GM21825 (cell line): Measurements from ENCODE around the gene RAB3IL1.

Experiments
- ATAC-seq: cut with Tn5 transposase; IDR thresholded peaks from one replicate; pipeline ENCODE4 v1.9.1; 2021; ENCODE audit warnings: mild to moderate bottlenecking, moderate library complexity; ENCODE audit not compliant: unreplicated experiment

RAB3IL1 gene

DNA sequence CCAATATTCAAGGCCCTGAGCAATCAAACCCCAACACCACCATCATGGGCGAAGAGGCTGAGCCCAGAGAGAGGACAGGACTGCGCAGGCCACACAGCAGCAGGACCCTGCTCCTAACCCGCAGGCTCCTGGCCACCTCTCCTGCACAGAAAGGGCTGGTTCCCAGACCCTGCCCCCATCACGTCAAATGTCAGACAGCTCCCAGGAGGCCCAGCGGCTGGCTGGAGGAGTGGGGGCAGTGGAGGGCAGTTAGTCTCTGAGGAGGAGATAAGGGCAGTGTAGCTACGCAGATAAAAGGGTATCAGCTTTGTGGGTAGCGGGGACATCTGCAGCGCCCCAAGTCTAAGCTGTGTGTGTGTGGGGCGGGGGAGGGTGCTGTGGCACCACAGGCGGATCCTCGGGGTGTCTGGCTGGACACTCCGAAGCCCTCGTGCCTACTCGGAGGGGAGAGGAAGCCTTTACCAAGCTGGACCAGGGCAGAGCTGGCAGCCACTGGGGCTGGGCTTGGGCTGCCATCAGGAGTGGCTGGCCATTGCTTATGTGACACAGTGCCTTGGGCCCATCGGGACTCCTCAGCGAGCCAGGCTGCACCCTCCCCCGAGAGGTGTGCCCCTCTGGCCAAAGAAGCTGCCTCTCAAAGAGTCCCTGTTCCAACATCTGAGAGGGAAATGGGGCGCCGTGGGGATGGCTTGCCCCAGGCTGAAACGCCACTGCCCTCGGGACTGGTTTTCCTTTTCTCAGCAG, 47.5 kb downstream of the RAB3IL1 start:
- ATAC-seq, result no peak

DNA sequence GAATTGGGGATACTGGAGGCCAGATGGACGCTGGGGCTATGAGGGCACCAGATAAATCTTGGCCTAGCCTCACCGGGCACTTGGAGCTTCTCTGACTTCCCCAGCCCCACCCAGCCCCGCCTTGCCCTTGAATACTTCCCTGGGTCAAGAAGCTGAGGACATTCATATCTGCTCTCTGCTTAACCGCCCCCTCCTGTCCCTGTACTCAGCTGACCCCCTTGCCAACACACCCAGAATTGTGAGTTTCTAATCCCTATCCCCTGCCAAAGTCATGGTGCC, 48.0 kb downstream of the RAB3IL1 start:
- no peak for ATAC-seq

DNA sequence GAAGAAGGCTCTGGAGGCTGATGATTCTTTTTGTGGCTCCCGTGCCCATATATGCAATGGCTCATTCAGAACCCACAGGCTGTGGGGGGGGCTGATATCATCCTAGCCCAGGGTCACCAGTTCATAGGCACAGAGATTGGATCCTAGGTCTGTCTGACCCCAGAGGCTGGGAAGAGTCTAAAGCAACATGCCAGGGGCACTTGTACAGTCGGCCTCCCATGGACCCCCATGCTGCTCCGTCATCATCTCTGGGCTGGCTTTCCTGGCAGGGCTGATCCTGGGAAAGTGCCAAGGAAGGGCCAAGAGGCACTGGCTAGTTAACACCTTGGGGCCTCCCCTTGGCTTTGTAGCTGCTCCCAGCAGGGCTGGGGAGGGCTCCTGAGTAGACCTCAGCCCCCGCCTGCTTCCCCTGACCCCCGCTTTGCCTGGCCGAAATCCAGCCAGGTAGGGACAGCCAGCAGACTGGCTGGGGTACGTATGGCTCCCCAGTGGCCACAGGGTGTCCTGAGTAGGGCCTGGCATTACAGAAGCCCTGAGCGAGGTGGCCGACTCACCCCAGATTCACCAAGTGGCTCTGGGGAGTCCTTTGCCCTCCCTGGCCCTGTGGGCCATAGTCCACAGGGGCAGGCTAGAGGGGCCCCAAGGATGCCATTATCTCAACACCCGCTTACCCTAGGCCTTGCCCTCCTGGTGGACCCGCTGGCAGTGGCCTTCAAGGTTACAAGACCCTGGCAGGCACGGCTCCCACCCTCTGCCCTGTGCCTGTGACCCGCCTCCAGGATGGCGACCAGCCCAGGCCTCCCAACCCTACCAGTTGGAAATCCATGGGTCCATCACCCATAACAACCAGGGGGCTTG, 48.6 kb downstream of the RAB3IL1 start:
- no peak for ATAC-seq

DNA sequence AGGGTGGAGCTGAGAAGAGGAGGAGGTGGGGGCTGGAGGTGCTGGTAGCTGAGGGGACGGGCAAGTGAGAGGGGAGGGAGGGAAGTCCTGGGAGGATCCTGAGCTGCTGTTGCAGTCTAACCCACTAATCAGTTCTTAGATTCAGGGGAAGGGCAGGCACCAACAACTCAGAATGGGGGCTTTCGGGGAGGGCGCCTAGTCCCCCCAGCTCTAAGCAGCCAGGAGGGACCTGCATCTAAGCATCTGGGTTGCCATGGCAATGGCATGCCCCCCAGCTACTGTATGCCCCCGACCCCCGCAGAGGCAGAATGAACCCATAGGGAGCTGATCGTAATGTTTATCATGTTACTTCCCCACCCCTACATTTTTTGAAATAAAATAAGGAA, 50.4 kb downstream of the RAB3IL1 start:
- ATAC-seq, result no peak

DNA sequence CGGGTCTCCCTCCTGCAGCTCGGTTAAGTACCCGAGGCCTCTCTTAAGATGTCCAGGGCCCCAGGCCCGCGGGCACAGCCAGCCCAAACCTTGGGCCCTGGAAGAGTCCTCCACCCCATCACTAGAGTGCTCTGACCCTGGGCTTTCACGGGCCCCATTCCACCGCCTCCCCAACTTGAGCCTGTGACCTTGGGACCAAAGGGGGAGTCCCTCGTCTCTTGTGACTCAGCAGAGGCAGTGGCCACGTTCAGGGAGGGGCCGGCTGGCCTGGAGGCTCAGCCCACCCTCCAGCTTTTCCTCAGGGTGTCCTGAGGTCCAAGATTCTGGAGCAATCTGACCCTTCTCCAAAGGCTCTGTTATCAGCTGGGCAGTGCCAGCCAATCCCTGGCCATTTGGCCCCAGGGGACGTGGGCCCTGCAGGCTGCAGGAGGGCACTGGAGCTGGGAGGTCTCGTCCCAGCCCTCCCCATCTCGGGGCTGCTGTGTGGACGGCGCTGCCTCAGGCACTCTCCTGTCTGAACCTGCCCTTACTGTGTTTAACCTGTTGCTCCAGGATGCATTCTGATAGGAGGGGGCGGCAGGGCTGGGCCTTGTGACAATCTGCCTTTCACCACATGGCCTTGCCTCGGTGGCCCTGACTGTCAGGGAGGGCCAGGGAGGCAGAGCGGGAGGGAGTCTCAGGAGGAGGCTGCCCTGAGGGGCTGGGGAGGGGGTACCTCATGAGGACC, 51.0 kb downstream of the RAB3IL1 start:
- no peak for ATAC-seq

DNA sequence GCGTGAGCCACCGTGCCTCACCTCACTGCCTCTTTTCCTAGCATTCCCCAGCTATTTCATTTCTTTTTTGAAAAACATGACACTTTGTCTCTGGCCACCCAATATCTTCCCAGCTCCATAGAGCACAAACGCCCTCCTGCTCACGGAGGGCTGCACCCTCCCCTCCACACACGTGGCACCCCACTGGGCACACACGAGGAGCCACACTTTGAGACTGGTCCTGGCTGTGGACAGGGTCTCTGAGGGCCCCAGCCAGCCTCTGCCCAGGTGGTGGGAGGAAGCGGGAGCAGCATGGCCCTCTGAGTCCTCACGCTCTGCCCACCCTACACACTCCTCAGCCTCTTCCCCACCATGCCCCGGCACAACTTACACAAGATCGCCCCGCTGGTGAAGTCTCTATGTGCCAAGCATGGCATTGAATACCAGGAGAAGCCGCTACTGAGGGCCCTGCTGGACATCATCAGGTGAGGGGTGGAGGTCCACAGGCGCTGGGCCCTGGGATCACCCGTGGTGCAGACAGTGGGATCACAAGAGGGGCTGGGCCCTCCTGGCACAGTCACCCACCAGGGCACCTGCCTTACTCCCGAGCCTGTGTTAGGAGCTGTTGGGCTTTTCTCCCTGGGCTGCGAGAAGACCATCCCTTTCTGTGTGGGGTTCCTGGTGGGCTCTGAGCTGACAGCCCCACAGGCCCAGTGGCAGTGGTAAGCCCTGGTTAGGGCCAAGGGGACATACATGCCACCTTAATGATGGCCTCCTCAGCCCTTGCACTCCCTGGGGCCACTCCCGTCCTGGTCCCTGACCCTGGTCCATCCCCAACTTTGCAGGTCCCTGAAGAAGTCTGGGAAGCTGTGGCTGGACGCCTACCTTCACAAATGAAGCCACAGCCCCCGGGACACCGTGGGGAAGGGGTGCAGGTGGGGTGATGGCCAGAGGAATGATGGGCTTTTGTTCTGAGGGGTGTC, 52.3 kb downstream of the RAB3IL1 start:
- ATAC-seq, result no peak

DNA sequence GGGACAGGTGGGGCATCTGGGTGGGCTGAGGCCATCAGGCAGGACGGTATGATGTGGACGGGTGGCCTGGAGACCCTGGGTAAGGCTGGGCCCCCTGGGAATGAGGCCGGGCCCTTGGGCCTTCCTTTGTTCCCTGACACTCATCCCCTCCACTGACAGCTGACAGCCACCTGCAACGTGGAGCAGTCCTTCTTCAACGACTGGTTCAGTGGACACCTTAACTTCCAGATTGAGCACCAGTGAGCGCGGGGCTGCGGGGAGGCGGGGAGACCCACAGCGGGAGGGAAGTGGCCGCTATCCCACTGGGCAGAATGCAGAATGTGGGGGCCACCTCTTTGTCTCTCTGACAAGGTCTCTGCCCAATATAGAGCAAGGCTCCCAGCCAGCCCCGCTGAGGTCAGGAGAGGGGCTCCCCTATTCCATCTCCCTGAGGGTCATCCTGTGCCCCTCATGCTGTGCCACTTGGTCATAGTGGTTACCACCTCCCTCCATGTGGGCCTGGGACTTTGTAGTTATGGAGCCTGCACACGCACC, 53.8 kb downstream of the RAB3IL1 start:
- ATAC-seq, result no peak

DNA sequence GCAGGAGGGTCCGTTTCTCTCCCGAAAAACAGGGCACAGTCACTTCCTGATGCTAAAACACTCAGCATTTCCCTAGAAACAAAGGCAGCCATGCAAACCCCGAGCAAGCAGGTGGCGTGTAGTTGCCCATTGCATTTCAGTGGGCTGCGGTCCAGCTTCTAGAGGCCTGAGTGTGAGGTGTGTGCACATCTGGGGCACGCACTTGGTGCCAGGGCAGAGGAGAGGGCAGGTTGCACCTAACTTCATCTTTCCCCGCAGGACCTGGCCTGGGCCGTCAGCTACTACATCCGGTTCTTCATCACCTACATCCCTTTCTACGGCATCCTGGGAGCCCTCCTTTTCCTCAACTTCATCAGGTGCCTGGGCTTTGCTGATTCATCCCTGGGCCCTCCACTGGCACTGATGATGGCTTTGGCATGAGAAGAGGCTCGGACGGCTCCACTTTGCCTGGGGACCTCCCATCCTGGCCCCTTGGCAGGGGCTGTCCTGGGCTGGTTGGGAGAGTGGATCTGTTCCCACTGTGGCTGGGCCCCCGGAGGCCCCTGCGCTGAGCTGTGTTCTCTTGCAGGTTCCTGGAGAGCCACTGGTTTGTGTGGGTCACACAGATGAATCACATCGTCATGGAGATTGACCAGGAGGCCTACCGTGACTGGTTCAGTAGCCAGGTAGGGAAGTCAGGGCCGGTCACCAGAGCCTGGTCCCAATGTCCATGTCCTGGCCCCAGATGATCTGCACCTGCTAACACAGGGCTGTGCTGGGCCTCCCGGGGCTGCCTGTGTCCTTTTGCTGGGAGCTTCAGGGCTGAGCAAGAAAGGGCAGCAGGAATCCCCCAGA, 54.4 kb downstream of the RAB3IL1 start:
- no peak for ATAC-seq

DNA sequence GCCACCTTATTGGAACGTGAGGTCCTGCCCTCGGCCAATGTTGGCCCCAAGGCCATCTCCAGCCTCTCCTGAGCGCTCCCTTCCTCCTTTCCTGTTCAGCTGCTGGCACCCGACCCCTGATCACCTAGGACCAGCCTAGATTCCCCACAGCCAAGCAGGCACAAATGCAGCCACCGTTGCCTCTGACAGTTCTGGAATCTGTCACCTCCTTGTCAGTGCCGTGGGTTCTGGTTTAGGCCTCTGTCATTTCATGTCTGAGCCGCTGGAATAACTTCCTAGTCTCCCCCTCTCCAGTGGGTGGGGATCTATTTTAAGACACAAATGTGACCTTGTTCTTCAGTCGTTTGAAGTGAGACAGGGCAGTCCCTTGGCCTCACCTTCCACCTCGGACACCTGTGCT, 55.7 kb downstream of the RAB3IL1 start:
- ATAC-seq, result no peak

DNA sequence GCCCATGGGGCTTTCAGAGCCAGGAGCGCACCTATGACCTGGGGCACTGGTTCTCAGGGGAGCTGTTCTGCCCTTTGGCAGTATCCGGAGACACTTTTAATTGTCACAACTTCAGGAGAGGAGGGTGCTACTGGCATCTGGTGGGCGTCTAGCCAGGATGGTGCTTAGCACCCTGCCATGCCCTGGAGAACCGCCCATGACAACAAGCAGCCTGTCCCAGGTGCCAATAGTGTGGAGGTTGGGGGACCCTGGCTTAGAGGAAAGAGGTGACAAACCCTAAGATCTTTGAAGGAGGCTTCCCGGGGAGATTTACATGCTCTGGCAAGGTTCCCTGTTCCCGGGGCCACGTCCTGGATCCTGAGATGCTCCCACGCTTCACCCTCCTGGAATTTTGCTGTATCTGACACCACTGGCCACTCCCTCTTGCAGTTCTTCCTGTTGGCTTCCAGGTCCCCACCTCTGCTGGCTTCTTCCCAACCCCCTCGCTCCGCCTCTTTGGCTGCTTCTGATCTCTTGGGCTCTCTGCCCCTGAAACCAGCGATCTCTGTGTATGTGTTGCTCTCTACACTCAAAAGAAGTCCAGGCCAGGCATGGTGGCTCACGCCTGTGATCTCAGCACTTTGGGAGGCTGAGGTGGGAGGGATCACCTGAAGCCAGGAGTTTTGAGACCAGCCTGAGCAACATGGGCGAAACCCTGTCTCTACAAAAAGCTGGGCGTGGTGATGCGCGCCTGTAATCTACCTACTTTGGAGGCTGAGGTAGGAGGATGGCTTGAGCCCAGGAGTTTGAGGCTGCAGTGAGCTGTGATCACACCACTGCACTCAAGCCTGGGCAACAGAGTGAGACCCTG, 57.1 kb downstream of the RAB3IL1 start:
- no peak for ATAC-seq

DNA sequence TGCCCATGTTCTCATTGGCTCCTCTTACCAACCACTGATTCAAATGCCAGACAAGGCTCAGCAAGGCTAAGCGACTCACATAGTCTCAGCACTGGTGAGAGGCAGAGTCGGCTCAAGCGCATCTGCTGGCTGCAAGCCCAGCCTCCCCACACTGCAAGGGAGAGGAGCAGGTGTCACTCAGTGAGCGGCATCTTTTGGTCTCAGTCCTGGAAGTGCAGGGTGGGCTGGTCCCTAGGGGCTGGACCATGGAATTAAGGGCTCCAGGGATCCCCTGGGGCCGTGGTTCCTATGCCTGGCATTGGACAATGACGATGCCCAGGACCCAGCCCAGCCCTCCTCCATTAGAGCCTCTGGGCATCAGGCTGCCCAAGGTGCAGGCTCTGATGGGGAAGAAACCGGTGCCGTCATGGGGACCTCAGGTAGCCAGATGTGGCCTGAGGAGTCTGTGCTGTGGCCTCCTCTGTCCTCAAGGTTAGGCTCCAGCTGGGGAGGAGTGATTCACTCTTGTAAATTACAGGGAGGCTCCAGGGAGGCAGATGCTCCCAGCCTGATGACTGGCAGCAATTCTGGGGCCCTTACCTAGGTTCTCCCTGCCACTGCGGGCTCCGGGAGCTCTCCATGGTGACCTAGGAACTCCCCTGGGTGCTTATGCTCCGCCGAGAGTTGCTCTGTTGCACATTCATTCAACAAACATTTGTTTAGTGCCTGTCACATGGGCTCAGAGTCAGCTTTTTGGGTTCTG, 61.3 kb downstream of the RAB3IL1 start:
- ATAC-seq, result no peak

DNA sequence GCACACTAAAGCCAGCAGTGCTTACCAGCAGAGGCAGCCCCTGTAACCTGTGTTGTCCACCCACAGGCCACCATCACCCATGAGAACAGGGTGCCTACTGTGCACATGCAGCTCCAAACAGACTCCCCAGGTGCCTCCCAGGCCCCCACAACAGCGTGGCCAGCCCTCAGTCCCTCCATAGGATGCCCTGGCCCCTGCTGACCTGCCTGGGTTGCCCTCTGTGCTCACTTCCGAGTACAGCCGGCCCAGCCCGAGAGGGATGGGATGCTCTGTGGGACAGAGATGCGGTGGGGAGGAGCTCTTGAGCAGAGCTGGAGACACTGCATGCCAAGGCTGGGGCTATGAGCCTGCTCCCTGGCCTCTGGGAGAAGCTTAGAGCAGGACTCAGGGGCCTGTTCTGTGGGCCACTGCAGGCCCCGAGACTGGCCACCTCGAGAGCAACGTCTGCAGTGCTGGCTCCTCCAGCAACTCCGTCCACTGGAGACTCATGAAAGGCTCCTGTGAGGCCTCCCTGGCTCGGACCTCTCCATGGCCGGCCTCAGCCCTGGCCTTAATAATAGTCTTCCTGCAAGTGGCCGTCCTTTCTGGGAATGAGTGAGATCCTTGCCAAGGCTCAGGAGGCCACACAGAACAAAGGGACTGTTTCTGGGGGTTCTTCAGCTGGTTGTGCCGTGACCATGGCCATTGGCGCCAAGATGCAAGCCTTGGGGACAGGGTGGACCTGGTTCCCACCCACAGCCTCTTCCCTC, 62.2 kb downstream of the RAB3IL1 start:
- no peak for ATAC-seq

DNA sequence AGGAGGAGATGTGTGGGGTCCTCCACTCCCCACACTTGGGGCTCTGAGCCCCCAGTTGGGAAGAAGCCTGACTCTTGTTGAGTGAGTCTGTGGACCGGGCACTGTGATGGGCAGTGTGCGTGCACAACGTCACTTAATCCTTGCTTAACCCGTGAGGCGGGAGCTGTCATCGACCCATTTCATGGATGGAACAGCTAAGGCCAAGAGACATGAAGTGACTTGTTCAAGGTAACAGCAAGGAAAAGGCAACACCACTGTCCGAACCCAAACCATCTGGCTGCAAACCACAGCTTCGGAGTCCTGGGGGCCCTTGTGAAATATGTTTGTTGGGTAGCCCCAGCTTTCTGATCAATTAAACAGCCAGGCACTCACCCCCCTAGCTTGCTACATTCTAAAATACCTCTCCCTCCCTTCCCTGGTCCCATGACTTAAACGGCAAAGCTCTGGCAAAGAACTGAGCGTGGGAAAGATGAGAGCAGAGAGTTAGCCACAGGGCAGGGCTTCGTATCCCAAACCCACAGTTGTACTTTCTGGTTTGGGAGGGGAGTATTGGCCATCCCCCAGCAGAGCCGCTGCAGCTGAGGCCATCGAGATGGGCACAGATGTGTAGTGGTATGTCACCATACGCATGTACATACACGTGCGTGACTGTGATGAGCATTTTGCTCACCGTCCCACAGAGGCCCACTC, 63.0 kb downstream of the RAB3IL1 start:
- no peak for ATAC-seq

DNA sequence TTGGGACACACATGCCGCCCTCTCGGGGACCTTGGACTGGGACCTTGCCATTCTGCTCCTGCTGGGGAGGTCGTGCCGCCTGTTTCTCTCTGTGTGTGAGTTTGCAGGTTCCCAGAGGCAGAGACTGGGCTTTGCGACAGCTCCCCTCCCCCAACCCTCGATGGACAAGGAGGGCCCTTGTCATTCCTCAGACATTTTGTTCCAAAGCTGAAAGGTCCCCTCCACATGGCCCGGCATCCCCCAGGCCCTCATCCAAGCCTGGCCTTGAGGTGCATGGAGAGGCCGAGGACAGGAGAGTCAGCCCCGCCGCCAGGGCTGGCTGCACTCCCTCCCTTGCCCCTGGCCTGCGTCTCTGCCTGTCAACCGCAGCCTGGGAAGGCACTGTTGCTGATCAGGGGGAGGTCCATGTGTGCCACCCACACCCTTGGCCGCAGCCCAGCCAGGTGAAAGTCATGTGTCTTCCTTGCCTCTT, 63.6 kb downstream of the RAB3IL1 start:
- no peak for ATAC-seq

DNA sequence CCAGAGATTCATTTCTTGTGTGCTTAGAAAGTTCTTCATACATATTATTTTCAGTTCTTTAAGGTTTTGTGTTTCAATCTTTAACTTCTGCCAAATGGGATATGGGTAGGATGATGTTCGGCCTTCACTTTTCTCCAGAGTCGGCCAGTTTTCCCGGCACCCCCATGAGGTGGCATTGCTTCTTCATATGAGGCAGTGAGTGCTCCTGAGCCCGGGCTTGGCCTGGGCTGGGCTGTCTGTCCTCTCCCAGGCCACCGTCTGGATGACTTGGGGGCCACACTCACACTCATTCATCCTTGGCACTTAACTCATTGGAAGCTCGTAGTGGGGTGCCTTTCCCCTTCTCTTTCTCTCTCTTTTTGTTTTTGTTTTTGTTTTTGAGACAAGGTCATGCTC, 65.5 kb downstream of the RAB3IL1 start:
- ATAC-seq, result no peak

DNA sequence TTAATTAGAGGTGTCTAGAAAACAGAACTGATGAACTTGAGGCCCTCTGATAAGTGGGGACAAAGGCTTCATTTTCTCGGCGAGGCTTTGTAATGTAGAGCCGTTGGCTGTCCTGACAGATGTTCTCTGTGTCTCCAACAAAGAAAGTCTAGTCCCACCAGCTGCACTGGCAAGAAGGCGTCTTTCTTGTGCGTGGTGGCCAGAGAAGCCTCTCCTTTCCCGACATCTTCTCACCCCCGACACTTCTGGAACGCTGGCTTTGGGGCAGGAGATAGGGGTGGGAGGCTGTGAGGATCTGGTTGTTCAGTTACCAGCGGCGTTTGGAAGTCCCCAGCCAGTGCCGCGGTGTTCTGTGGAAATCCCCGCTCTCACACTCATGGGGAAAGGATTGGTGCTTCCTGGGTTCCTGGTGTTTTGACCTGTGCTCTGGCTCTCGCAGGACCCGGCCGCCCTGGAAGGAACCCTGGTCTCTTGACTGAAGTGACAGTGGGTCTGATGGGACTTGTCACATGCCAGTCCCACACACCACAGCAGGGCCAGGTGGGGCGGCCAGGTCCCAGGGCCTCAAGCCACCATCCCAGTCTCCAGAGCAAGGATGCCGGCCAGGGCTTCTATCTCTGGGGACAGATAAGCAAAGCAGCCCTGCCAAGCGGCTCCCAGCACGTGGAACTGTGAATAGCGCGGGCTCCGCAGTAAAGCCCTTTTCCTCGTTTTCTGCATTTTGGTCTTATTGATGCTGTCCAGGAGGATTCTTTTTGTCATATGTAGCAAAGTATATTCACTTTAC, 66.1 kb downstream of the RAB3IL1 start:
- no peak for ATAC-seq
